Measurements from ENCODE around the gene SERPINA12. TPM values are rescaled to one million over a fixed set of nuclear protein-coding genes. Genes with fewer than 3 reads are reported as not detected.

The SERPINA12 gene
- total and polyA plus RNA-seq, 2 donors (not counting 1 experiment from before 2014, with no cell fraction given): not detected

DNA sequence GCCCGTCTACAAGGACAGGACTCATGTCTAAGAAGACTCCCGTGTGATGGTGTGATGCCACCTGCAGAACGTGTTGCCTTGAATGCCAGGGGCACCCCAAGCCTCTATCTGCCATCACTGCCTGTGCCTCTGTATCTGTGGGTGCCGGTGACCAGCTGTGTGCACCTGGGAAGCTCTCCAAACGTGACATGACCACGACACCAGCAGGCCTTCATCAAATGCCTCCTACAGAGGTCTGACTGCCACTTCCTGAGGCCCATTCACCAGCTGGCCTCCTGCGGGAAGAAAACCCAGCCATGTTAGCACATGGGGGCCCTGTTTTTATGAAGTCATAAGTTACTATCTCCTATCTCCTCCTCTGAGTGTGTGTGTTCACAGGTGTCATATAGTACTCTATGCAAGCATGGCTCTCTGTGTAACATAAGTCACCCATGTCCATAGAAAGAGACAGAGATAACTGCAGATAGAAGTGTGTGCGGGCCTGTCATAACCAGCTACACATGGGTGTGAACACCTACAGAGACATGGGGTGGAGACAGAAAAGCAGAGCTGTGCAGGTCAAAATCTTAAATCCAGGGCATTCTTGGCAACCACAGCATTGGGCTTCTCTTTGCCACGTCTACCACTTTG is 33.7 kb upstream of the SERPINA12 start:
- H3K27ac ChIP-seq (ENCODE audit: insufficient read depth, low read length): no peak overlapping the region
- TF ChIP-seq, protein P1, sequence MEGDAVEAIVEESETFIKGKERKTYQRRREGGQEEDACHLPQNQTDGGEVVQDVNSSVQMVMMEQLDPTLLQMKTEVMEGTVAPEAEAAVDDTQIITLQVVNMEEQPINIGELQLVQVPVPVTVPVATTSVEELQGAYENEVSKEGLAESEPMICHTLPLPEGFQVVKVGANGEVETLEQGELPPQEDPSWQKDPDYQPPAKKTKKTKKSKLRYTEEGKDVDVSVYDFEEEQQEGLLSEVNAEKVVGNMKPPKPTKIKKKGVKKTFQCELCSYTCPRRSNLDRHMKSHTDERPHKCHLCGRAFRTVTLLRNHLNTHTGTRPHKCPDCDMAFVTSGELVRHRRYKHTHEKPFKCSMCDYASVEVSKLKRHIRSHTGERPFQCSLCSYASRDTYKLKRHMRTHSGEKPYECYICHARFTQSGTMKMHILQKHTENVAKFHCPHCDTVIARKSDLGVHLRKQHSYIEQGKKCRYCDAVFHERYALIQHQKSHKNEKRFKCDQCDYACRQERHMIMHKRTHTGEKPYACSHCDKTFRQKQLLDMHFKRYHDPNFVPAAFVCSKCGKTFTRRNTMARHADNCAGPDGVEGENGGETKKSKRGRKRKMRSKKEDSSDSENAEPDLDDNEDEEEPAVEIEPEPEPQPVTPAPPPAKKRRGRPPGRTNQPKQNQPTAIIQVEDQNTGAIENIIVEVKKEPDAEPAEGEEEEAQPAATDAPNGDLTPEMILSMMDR (conservative IDR thresholded peaks at IDR 0.05 in 1 of 2, IDR thresholded peaks at IDR 0.05 in 1 of 2; ENCODE audit: low read depth in 1 of 2, low read length in 2 of 2): no peak
- no peak for TF ChIP-seq EZH2 (IDR thresholded peaks at IDR 0.05; ENCODE audit: low read length, missing control alignments)
- H2AFZ ChIP-seq (ENCODE audit: low read length): no peak overlapping the region
- H3K4me2 ChIP-seq (ENCODE audit: extremely low read depth, insufficient read depth, low read length): no peak overlapping the region
- no peaks in the 10 kb centered on the region for H3K4me1 ChIP-seq (ENCODE audit: control insufficient read depth, extremely low read depth, insufficient read depth, low read length)
- H3K4me3 ChIP-seq (replicated peaks in 1 of 4; ENCODE audit: control extremely low read depth in 1 of 4, insufficient read depth in 1 of 4, low read depth in 3 of 4, low read length in 4 of 4): no peak overlapping the region
- no peak overlapping the region for H3K9ac ChIP-seq (ENCODE audit: insufficient read depth, low read length)
- no peaks in the 10 kb centered on the region for H3K9me3 ChIP-seq (ENCODE audit: control insufficient read depth, insufficient read depth, low read depth, low read length)
- H3K79me2 ChIP-seq (ENCODE audit: control insufficient read depth, insufficient read depth, low read length): no peaks in the 10 kb centered on the region
- H4K20me1 ChIP-seq (ENCODE audit: control insufficient read depth, extremely low read depth, insufficient read depth, low read length): no peaks in the 10 kb centered on the region
- H3K27me3 ChIP-seq (ENCODE audit: control insufficient read depth, insufficient read depth, low read length): no peaks in the 10 kb centered on the region
- no peak for DNase-seq (ENCODE audit: low read depth in 2 of 2)
- H3K36me3 ChIP-seq (ENCODE audit: control insufficient read depth, insufficient read depth, low read length): no peaks in the 10 kb centered on the region

GRCh38 chr14:94542111-94542810 is 33.0 kb upstream of the SERPINA12 start:
- Histone ChIP-seq H2AFZ (ENCODE audit: low read length) (no peak overlapping the region), H3K79me2 (ENCODE audit: control insufficient read depth, insufficient read depth, low read length) (no peaks in the 10 kb centered on the region), H3K27ac (ENCODE audit: insufficient read depth, low read length) (no peak overlapping the region), H3K9ac (ENCODE audit: insufficient read depth, low read length) (no peak overlapping the region), H4K20me1 (ENCODE audit: control insufficient read depth, extremely low read depth, insufficient read depth, low read length) (no peaks in the 10 kb centered on the region), H3K4me2 (ENCODE audit: extremely low read depth, insufficient read depth, low read length) (no peak overlapping the region), H3K4me3 (replicated peaks in 1 of 4; ENCODE audit: control extremely low read depth in 1 of 4, insufficient read depth in 1 of 4, low read depth in 3 of 4, low read length in 4 of 4) (no peak overlapping the region), H3K36me3 (ENCODE audit: control insufficient read depth, insufficient read depth, low read length) (no peaks in the 10 kb centered on the region), H3K9me3 (ENCODE audit: control insufficient read depth, insufficient read depth, low read depth, low read length) (no peaks in the 10 kb centered on the region), H3K4me1 (ENCODE audit: control insufficient read depth, extremely low read depth, insufficient read depth, low read length) (no peaks in the 10 kb centered on the region), H3K27me3 (ENCODE audit: control insufficient read depth, insufficient read depth, low read length) (no peaks in the 10 kb centered on the region)
- TF ChIP-seq, protein P1 (conservative IDR thresholded peaks at IDR 0.05 in 1 of 2, IDR thresholded peaks at IDR 0.05 in 1 of 2; ENCODE audit: low read depth in 1 of 2, low read length in 2 of 2): no peak
- no peak for TF ChIP-seq EZH2 (IDR thresholded peaks at IDR 0.05; ENCODE audit: low read length, missing control alignments)
- DNase-seq (ENCODE audit: low read depth in 2 of 2): peak in 1 of 2 donors; percentile 45

DNA sequence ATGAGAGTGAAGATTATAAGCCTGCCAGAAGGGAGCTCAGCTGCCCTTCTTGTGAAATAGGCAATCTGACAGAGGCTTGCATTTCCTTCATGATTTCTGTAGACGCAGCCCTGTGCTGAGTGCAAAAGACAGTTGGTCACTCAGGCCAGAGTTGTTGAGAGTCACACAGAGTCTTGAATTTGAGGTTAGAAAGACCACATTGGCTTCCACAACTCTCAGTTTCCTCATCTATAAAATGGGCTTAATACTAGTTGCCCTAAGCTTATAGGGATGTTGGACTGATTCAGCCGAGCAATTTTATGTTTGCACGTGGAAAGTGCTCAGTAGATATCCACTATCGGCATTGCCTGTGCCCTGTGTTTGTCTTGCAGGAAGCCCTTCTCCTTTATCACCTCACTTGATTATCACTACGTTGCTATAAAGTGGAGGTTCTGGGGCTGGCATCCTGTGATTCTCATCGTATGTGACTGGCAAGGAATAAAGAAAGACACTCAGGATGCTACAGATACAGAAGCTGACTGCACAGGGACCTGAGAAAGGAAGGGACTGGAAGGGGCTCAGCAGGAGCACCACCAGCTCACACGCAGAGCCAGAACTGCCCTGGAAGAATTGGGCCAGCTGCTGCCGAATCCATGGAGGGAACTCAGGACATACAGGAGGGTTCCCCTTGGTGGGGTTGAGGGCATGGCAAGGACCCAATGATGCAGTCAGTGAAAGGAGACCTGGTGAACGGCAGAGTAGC is 32.1 kb upstream of the SERPINA12 start:
- DNase-seq (ENCODE audit: low read depth in 2 of 2): no peak
- H3K27ac ChIP-seq (ENCODE audit: insufficient read depth, low read length): no peak overlapping the region
- TF ChIP-seq, protein P1 (conservative IDR thresholded peaks at IDR 0.05 in 1 of 2, IDR thresholded peaks at IDR 0.05 in 1 of 2; ENCODE audit: low read depth in 1 of 2, low read length in 2 of 2): no peak
- no peak for TF ChIP-seq EZH2 (IDR thresholded peaks at IDR 0.05; ENCODE audit: low read length, missing control alignments)
- H2AFZ ChIP-seq (ENCODE audit: low read length): no peak overlapping the region
- H3K4me3 ChIP-seq (replicated peaks in 1 of 4; ENCODE audit: control extremely low read depth in 1 of 4, insufficient read depth in 1 of 4, low read depth in 3 of 4, low read length in 4 of 4): no peak overlapping the region
- H3K4me2 ChIP-seq (ENCODE audit: extremely low read depth, insufficient read depth, low read length): no peak overlapping the region
- no peaks in the 10 kb centered on the region for H3K4me1 ChIP-seq (ENCODE audit: control insufficient read depth, extremely low read depth, insufficient read depth, low read length)
- no peak overlapping the region for H3K9ac ChIP-seq (ENCODE audit: insufficient read depth, low read length)
- no peaks in the 10 kb centered on the region for H3K9me3 ChIP-seq (ENCODE audit: control insufficient read depth, insufficient read depth, low read depth, low read length)
- no peaks in the 10 kb centered on the region for H3K79me2 ChIP-seq (ENCODE audit: control insufficient read depth, insufficient read depth, low read length)
- no peaks in the 10 kb centered on the region for H3K36me3 ChIP-seq (ENCODE audit: control insufficient read depth, insufficient read depth, low read length)
- no peaks in the 10 kb centered on the region for H4K20me1 ChIP-seq (ENCODE audit: control insufficient read depth, extremely low read depth, insufficient read depth, low read length)
- H3K27me3 ChIP-seq (ENCODE audit: control insufficient read depth, insufficient read depth, low read length): no peaks in the 10 kb centered on the region
